ENCODE results near the gene IFNW1. TPM values are rescaled to one million over a fixed set of nuclear protein-coding genes. Genes with fewer than 3 reads are reported as not detected.
"Not testable (repeated sequence)": the region's sequence is repeated elsewhere in the genome, so short reads cannot be mapped to it uniquely, and the experiment has no call there.

IFNW1 gene
- total RNA-seq (not detected), polyA plus RNA-seq (0.14 TPM)

DNA sequence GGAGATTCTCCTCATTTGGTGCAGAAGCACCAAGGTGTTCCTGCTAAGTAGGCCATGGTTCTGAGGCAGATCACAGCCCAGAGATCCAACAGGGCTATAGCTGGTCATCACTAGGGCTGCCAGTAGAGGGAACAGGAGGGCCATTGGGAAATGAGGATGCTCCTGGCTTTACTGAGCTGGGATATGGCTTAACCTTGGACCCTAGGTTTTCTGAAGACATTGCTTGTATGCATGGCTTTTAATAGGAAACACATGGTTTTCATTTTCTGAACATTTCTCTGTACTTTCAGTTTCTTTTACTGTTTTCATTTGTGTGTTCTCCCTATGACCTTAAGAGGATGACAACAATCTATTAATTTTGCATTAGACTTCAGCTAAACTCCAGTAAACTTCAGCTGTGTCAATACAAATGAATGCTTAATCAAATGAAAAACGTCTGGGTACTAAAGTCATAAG is at the start of gene IFNW1:
TSS of gene IFNW1 (minus strand) at position 406 of the 456 bp plus-strand sequence. CDS start at position 144, 262 bp downstream.
- no peak within 1 kb of the TSS for H3K27ac ChIP-seq (ENCODE audit: low read depth, low read length)
- peaks cover 24 to 34% (median 26%) of the 10 kb centered on the region in 3 donors for H3K4me1 Mint-ChIP-seq
- no peak for DNase-seq
- H3K4me1 ChIP-seq (ENCODE audit: insufficient read depth, low read length) = peaks cover 12% of the 10 kb centered on the region
- H3K4me3 ChIP-seq (ENCODE audit: low read length) = no peak within 1 kb of the TSS
- H3K9me3 ChIP-seq (ENCODE audit: low read length) = no peaks in the 10 kb centered on the region
- peak within 1 kb of the TSS in 1 of 7 donors; percentile 43 for H3K4me3 Mint-ChIP-seq
- H3K36me3 ChIP-seq (ENCODE audit: insufficient read depth, low read length) = no peaks in the 10 kb centered on the region
- ChIA-PET CTCF (no interaction called here), POLR2A (no interaction called here)
- H3K27ac Mint-ChIP-seq = peak within 1 kb of the TSS in 1 of 8 donors; percentile 11
- peaks cover 0 to 5% (median 0%) of the 10 kb centered on the region in 5 donors for H3K9me3 Mint-ChIP-seq
- H3K36me3 Mint-ChIP-seq = no peaks in the 10 kb centered on the region
- peaks cover 0 to 1% of the 10 kb centered on the region in 2 donors for H3K27me3 Mint-ChIP-seq
- no peaks in the 10 kb centered on the region for H3K27me3 ChIP-seq (ENCODE audit: insufficient read depth, low read length, poor library complexity, severe bottlenecking)

DNA sequence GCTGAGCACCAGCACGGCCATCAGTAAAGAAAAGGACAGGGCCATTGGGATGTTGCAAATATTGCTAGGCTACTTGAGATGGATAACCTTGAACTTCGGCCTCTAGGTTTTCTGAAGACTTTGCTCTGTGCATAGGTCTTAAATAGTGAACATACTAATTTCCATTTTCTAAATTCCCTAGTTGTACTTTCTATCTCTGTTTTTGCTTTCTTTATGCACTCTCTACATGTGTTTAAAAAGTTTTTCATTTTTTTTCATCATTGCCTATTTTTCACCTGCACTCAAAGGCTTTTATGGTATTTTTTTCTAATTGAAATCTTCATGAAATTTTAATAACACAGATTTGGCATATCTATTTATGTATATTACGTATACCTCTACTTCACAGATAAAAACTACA is 45.9 kb upstream of the IFNW1 start, which contains the start of gene IFNA4:
TSS of gene IFNA4 (minus strand) at position 101 of the 400 bp plus-strand sequence. CDS start at position 45, 56 bp downstream.
- H3K4me3 Mint-ChIP-seq; DNase-seq; H3K9me3 ChIP-seq (ENCODE audit: low read length); POLR2A ChIA-PET; H3K27ac ChIP-seq (ENCODE audit: low read depth, low read length); H3K27ac Mint-ChIP-seq; H3K4me1 ChIP-seq (ENCODE audit: insufficient read depth, low read length); CTCF ChIA-PET; H3K36me3 ChIP-seq (ENCODE audit: insufficient read depth, low read length); H3K9me3 Mint-ChIP-seq; H3K36me3 Mint-ChIP-seq; H3K4me3 ChIP-seq (ENCODE audit: low read length); H3K27me3 Mint-ChIP-seq; H3K27me3 ChIP-seq (ENCODE audit: insufficient read depth, low read length, poor library complexity, severe bottlenecking): not testable (repeated sequence)
- H3K4me1 Mint-ChIP-seq = peaks cover 9 to 14% (median 12%) of the 10 kb centered on the region in 3 donors

DNA sequence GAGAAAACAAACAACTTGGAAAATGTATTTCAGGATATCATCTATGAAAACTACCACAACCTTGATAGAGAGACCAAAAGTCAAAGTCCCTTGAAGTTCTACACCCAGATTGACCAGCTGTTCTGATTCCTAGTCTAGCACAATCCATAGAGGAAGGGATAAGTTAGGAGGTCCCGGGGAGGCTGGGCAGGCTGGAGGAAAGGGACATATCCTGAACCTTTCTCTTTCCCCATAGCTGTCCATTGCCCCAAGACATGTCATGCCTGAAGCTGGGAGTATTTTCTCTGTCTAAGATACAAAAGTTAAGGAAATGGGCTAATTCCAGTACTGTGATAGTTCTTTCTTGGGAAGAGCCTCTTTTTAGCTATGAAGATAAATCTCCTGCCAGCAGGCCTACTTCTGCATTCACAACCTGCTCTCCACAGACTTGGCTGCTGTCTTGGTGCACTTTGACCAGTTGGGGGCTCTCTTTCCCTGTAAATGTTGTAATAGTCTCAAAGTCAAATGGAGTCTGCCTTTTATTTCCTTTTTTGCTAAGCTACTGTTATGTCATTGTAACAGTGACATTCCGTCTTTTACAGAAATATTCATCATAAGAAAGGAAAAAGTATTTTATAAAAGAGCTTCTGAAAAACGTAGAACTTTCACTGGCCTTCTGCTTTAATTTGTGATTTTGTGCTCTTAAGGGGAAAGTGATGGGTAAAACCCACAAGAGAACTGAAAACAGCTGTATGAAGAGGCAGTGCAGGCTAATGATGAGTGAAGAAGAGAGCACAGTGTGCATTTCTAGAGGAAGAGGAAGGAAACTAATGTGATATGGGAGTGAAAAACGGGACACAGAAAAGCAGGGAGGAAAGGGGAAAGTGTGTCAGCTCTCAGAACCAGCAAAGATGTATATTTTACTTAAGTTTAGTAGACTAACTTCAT is 41.4 kb upstream of the IFNW1 start:
- H3K36me3 ChIP-seq (ENCODE audit: insufficient read depth, low read length); H3K27me3 Mint-ChIP-seq; H3K4me1 ChIP-seq (ENCODE audit: insufficient read depth, low read length); H3K4me3 ChIP-seq (ENCODE audit: low read length); H3K9me3 ChIP-seq (ENCODE audit: low read length); H3K27me3 ChIP-seq (ENCODE audit: insufficient read depth, low read length, poor library complexity, severe bottlenecking); H3K9me3 Mint-ChIP-seq; H3K27ac ChIP-seq (ENCODE audit: low read depth, low read length); POLR2A ChIA-PET; H3K36me3 Mint-ChIP-seq: not testable (repeated sequence)
- Mint-ChIP-seq H3K4me3 (peak overlapping the region in 2 of 7 donors; percentile 5 to 67), H3K4me1 (peaks cover 9 to 14% (median 12%) of the 10 kb centered on the region in 3 donors), H3K27ac (peak overlapping the region in 4 of 8 donors; percentile 15 to 40 (median 27))
- DNase-seq = peak in 2 of 5 donors; percentile 16 to 20
- CTCF ChIA-PET = interaction anchor here (0.7 to 3.9 kb wide), 22 partner anchors 8 to 605 kb away, joined by 3 to 16 read pairs (median 3); no protein-coding TSS in a partner anchor

DNA sequence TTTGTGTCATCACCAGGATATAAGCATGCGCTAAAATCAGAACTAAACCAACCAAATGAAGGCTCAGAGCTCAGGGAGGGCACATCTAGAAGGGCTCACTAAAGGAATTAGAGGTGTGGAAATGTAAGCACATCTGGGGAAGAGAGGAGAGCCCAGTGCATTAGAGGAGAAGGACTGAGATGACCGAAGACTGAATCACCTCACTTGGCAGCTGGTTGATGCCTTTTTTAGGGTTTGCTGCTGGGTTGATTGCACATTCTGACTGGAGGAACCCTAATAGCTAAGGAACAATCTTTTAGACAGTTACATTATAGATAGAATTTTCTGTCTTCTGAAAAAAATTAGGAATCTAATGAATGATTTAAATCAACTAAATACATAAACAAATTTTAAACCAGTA is 33.0 kb upstream of the IFNW1 start:
- POLR2A ChIA-PET = no interaction called here
- no peaks in the 10 kb centered on the region for H3K9me3 ChIP-seq (ENCODE audit: low read length)
- H3K27ac ChIP-seq (ENCODE audit: low read depth, low read length) = no peak overlapping the region
- DNase-seq = no peak
- H3K27me3 ChIP-seq (ENCODE audit: insufficient read depth, low read length, poor library complexity, severe bottlenecking) = no peaks in the 10 kb centered on the region
- Mint-ChIP-seq H3K27me3 (peaks cover 3 to 6% of the 10 kb centered on the region in 2 donors), H3K4me3 (no peak overlapping the region), H3K27ac (no peak overlapping the region), H3K36me3 (peaks cover 0 to 2% (median 0%) of the 10 kb centered on the region in 3 donors), H3K9me3 (no peaks in the 10 kb centered on the region), H3K4me1 (peaks cover 0 to 11% (median 0%) of the 10 kb centered on the region in 3 donors)
- H3K4me1 ChIP-seq (ENCODE audit: insufficient read depth, low read length) = no peaks in the 10 kb centered on the region
- no peaks in the 10 kb centered on the region for H3K36me3 ChIP-seq (ENCODE audit: insufficient read depth, low read length)
- CTCF ChIA-PET = interaction anchor here (1.2 to 2.2 kb wide), 3 partner anchors 8 to 221 kb away, joined by 4 to 7 read pairs (median 7); no protein-coding TSS in a partner anchor
- H3K4me3 ChIP-seq (ENCODE audit: low read length) = no peak overlapping the region

DNA sequence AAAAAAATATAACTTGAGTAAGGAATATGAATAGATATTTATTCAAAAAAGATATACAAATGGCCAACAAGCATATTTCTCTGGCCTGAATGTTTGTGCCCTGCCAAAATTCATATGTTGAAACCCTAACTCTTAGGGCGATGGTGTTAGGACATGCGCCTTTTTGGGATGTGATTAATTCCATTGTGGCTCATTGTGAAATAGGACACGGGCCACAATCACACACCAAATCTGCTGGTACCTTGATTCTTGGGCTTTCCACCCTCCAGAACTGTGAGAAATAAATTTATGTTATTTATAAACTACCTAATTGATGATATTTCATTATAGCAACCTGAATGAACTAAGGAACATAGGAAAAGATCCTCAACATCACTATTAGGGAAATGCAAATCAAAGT is 30.5 kb upstream of the IFNW1 start:
- Mint-ChIP-seq H3K4me1 (peaks cover 0 to 11% (median 0%) of the 10 kb centered on the region in 3 donors), H3K4me3 (no peak overlapping the region), H3K27ac (no peak overlapping the region), H3K9me3 (no peaks in the 10 kb centered on the region), H3K36me3 (peaks cover 0 to 3% (median 3%) of the 10 kb centered on the region in 3 donors), H3K27me3 (peaks cover 1 to 6% of the 10 kb centered on the region in 2 donors)
- ChIA-PET POLR2A (no interaction called here), CTCF (no interaction called here)
- no peak for DNase-seq
- H3K4me1 ChIP-seq (ENCODE audit: insufficient read depth, low read length) = no peaks in the 10 kb centered on the region
- H3K27me3 ChIP-seq (ENCODE audit: insufficient read depth, low read length, poor library complexity, severe bottlenecking) = no peaks in the 10 kb centered on the region
- no peaks in the 10 kb centered on the region for H3K9me3 ChIP-seq (ENCODE audit: low read length)
- H3K4me3 ChIP-seq (ENCODE audit: low read length) = no peak overlapping the region
- no peak overlapping the region for H3K27ac ChIP-seq (ENCODE audit: low read depth, low read length)
- no peaks in the 10 kb centered on the region for H3K36me3 ChIP-seq (ENCODE audit: insufficient read depth, low read length)

DNA sequence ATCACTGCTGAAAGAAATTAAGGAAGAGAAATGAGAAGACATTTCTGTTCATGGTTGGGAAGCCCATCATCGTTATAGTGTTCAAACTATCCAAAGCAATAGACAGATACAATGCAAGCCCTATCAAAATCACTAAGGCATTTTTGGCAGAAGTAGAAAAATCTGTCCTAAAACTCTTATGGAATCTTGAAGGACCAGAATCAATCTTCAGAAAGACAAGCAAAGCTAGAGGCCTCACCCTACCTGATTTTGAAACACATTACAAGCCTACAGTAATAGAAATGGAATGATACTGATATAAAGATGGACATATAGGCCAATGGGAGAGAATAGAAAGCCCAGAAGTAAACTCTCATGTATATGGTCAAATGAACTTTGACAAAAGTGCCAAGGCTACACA is 29.7 kb upstream of the IFNW1 start:
- Histone ChIP-seq H3K4me3 (ENCODE audit: low read length) (no peak overlapping the region), H3K36me3 (ENCODE audit: insufficient read depth, low read length) (no peaks in the 10 kb centered on the region), H3K9me3 (ENCODE audit: low read length) (no peaks in the 10 kb centered on the region), H3K27me3 (ENCODE audit: insufficient read depth, low read length, poor library complexity, severe bottlenecking) (no peaks in the 10 kb centered on the region), H3K27ac (ENCODE audit: low read depth, low read length) (no peak overlapping the region), H3K4me1 (ENCODE audit: insufficient read depth, low read length) (no peaks in the 10 kb centered on the region)
- no peak overlapping the region for H3K4me3 Mint-ChIP-seq
- H3K27ac Mint-ChIP-seq = no peak overlapping the region
- H3K9me3 Mint-ChIP-seq = no peaks in the 10 kb centered on the region
- H3K36me3 Mint-ChIP-seq = peaks cover 0 to 8% (median 3%) of the 10 kb centered on the region in 3 donors
- DNase-seq = no peak
- peaks cover 4 to 7% of the 10 kb centered on the region in 2 donors for H3K27me3 Mint-ChIP-seq
- ChIA-PET POLR2A (no interaction called here), CTCF (no interaction called here)
- peaks cover 0 to 11% (median 0%) of the 10 kb centered on the region in 3 donors for H3K4me1 Mint-ChIP-seq

DNA sequence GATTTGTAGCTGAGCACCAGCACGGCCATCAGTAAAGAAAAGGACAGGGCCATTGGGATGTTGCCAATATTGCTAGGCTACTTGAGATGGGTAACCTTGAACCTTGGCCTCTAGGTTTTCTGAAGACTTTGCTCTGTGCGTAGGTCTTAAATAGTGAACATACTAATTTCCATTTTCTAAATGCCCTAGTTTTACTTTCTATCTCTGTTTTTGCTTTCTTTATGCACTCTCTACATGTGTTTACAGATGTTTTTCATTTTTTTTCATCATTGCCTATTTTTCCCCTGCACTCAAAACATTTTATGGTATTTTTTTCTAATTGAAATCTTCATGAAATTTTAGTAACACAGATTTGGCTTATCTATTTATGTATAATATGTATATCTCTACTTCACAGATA is 24.9 kb upstream of the IFNW1 start, which contains the start of gene IFNA21:
TSS of gene IFNA21 (minus strand) at position 101 of the 400 bp plus-strand sequence. CDS start at position 53, 48 bp downstream.
- H3K27ac ChIP-seq (ENCODE audit: low read depth, low read length); H3K4me3 ChIP-seq (ENCODE audit: low read length); DNase-seq; H3K4me3 Mint-ChIP-seq; H3K4me1 ChIP-seq (ENCODE audit: insufficient read depth, low read length); H3K27ac Mint-ChIP-seq; H3K9me3 ChIP-seq (ENCODE audit: low read length); CTCF ChIA-PET; H3K27me3 ChIP-seq (ENCODE audit: insufficient read depth, low read length, poor library complexity, severe bottlenecking); POLR2A ChIA-PET; H3K36me3 ChIP-seq (ENCODE audit: insufficient read depth, low read length); H3K9me3 Mint-ChIP-seq; H3K27me3 Mint-ChIP-seq: not testable (repeated sequence)
- H3K36me3 Mint-ChIP-seq = peaks cover 0 to 20% (median 9%) of the 10 kb centered on the region in 3 donors
- peaks cover 22 to 24% (median 23%) of the 10 kb centered on the region in 3 donors for H3K4me1 Mint-ChIP-seq

DNA sequence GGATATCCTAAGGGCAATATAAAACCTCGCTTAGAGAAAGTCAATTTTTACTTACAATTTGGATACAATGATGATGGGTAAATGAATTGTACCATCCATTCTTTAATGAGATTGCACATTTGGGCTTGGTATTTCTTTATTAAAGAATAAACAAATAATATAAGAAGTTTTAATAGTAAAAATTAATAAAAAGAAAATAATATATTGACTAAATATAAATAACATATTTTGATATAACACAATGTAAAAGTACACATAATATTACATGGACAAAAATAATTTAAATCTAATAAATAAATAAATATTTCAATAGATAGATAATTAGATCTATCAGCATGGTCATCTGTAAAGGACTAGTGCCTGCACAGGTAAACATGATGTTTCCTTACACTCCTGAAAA is 23.9 kb upstream of the IFNW1 start:
- Mint-ChIP-seq H3K27me3 (peaks cover 7 to 10% of the 10 kb centered on the region in 2 donors), H3K27ac (no peak overlapping the region), H3K4me3 (no peak overlapping the region), H3K9me3 (no peaks in the 10 kb centered on the region), H3K4me1 (peaks cover 33 to 35% (median 34%) of the 10 kb centered on the region in 3 donors), H3K36me3 (peaks cover 0 to 20% (median 7%) of the 10 kb centered on the region in 3 donors)
- H3K36me3 ChIP-seq (ENCODE audit: insufficient read depth, low read length) = no peaks in the 10 kb centered on the region
- H3K9me3 ChIP-seq (ENCODE audit: low read length) = no peaks in the 10 kb centered on the region
- H3K4me3 ChIP-seq (ENCODE audit: low read length) = no peak overlapping the region
- CTCF ChIA-PET = no interaction called here
- H3K27me3 ChIP-seq (ENCODE audit: insufficient read depth, low read length, poor library complexity, severe bottlenecking) = no peaks in the 10 kb centered on the region
- peaks cover 7% of the 10 kb centered on the region for H3K4me1 ChIP-seq (ENCODE audit: insufficient read depth, low read length)
- no peak for DNase-seq
- no peak overlapping the region for H3K27ac ChIP-seq (ENCODE audit: low read depth, low read length)
- POLR2A ChIA-PET = no interaction called here

All from CD8-positive, alpha-beta memory T cell (primary cell).